Prostate gland (tissue), 2 donors: ENCODE measurements around the gene PSMG1. TPM values are rescaled to one million over a fixed set of nuclear protein-coding genes. Genes with fewer than 3 reads are reported as not detected.

Experiments
- DNase-seq: peaks from one replicate; pipeline ENCODE4 v3.0.0-alpha.2; 2019; ENCODE audit warnings: low spot score
- H3K27ac ChIP-seq, 2 donors: fragments of 200-600 bp; sonication (generic); 2 replicates each; pipeline ENCODE4 v1.5.1; 2017 to 2019
- H3K27me3 ChIP-seq: fragments of 200-600 bp; sonication (generic); replicated peaks from 2 replicates; pipeline ENCODE4 v1.5.1; 2019; ENCODE audit not compliant: insufficient read depth
- H3K36me3 ChIP-seq, 2 donors: fragments of 200-600 bp; sonication (generic); 1 replicate in 1 of 2; 2 replicates in 1 of 2; pipeline versions ENCODE4 v1.5.1 to v1.8.1; 2017 to 2019
- H3K4me1 ChIP-seq: fragments of 200-600 bp; sonication (generic); replicated peaks from 2 replicates; pipeline ENCODE4 v1.5.1; 2019
- H3K4me3 ChIP-seq, 2 donors: fragments of 200-600 bp; sonication (generic); 2 replicates each; pipeline ENCODE4 v1.5.1; 2017 to 2019
- H3K9me3 ChIP-seq: fragments of 200-600 bp; sonication (generic); 2 replicates; pipeline ENCODE4 v1.5.1; 2017
- CTCF ChIP-seq, 4 experiments: fragments of 200-600 bp in 2 of 4; fragments of 450-650 bp in 2 of 4; sonication (generic) in 2 of 4; IDR thresholded peaks; 1 replicate in 3 of 4; 2 replicates in 1 of 4; pipeline ENCODE4 v1.5.1; 2016 to 2019; ENCODE audit warnings: antibody characterized with exemption in 4 of 4, mild to moderate bottlenecking in 2 of 4, moderate library complexity in 2 of 4
- POLR2A ChIP-seq: fragments of 450-650 bp; IDR thresholded peaks from one replicate; pipeline ENCODE4 v1.6.1; 2016; ENCODE audit warnings: antibody characterized with exemption, mild to moderate bottlenecking
- POLR2AphosphoS5 ChIP-seq: sonication (generic); formaldehyde crosslinking; IDR thresholded peaks from one replicate; pipeline ENCODE4 v1.6.1; 2017; ENCODE audit warnings: antibody characterized with exemption
- WGBS: methylation state at CpG from one replicate; pipeline ENCODE4 v1.1.5; 2018; 5-methylcytosine and 5-hydroxymethylcytosine counted together
- intact Hi-C: fragments of 100-400 bp; cut with DNase I; formaldehyde crosslinking; loops from one replicate; pipeline ENCODE4 v1.14.2; 2022
- total RNA-seq, 2 donors: library from RNA; depleted of rRNA; stranded (reverse); fragments of >200 nt; gene quantifications; one replicate each; pipeline ENCODE4 v1.1.0, GENCODE V29; 2016

The PSMG1 gene
- 10 to 100 TPM; 16.7 to 37.1 TPM for total RNA-seq

DNA sequence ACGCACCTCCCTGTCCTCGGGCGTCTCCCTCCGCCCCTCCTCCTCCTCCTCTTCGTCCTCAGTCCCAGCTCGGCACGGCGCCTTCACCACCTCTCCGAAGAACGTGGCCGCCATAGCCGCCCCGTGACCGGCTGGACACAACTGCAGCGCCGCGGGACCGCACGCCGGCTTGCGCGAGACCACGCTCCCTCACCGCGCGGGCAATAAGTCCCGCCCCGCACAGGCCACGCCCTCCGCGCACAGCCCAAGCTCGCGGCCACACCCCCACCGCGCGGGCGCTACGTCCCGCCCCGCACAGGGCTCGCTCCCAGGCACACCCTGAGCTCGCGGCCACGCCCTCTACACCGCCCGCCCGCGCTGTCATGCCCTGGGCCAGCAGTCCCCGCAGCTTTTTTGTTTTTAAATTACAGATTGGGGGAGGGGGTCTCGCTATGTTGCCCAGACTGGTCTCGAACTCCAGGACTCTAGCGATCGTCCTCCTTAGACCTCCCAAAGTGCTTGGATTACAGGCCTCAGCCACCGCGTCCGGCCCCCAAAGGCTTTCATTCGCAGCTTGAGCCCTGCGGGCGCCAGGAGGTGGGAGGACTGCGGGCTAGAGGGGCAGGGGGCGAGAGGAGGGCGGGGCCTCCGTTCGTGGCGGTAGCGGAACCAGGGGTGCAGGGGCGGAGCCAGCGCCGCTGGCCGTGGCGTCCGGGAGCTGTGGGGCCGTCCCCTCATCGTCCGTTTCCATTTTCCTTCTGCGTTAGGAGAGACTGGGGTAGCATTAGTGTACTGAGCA is at the start of gene PSMG1:
TSS of gene PSMG1 (minus strand) at position 180 of the 778 bp plus-strand sequence. CDS start at position 114, 66 bp downstream.
- peak; percentile 89 for DNase-seq
- peak; percentile 81 for TF ChIP-seq POLR2A
- peak in 1 of 4 experiments; percentile 23 for TF ChIP-seq CTCF (IDR thresholded peaks at IDR 0.05)
- TF ChIP-seq POLR2AphosphoS5, result peak; percentile 66
- H3K9me3 ChIP-seq, result no peaks in the 10 kb centered on the region
- under 1% methylated on average over 68 of the region's 76 CpGs for WGBS
- H3K36me3 ChIP-seq, result no peaks in the 10 kb centered on the region
- peak within 1 kb of the TSS; percentile 86 to 91 for H3K27ac ChIP-seq
- peak within 1 kb of the TSS; percentile 61 to 76 for H3K4me3 ChIP-seq
- H3K27me3 ChIP-seq, result no peaks in the 10 kb centered on the region
- intact Hi-C loops, result loop anchor here (2.0 kb wide), 1 partner anchor 205 kb away; no protein-coding TSS in a partner anchor
- no peaks in the 10 kb centered on the region for H3K4me1 ChIP-seq

GRCh38 chr21:39232861-39233291 is 49.6 kb upstream of the PSMG1 start:
- no peak overlapping the region for H3K27ac ChIP-seq
- no peak overlapping the region for H3K4me3 ChIP-seq
- H3K27me3 ChIP-seq, result no peaks in the 10 kb centered on the region
- WGBS, result 65% methylated on average over 3 of the region's 3 CpGs
- peak; percentile 16 for DNase-seq
- intact Hi-C loops, result no loop called here
- peaks cover 0 to 11% of the 10 kb centered on the region in 2 donors for H3K36me3 ChIP-seq
- TF ChIP-seq CTCF (IDR thresholded peaks at IDR 0.05) (no peak), POLR2AphosphoS5 (peak; percentile 21)
- H3K9me3 ChIP-seq, result no peaks in the 10 kb centered on the region
- no peaks in the 10 kb centered on the region for H3K4me1 ChIP-seq

DNA sequence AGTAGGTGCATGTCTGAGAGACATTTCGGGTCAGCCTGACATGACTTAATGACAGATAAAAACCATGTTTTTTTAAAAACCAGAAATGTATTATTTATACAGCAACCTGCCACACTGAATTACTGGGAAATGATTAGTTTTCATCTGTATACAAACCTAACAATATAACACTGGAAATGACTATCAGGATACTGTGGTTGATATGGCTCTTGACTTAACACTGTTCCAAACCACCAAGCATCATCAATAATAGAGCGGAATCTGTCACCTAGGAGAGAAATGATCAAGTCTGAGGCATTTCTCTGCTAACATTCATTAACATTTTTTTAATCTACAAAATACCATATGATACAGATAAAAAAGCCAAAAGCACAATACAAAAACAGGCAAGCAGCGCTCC is 41.7 kb upstream of the PSMG1 start:
- 99% methylated on average over 3 of the region's 3 CpGs for WGBS
- TF ChIP-seq POLR2AphosphoS5 (no peak), POLR2A (no peak), CTCF (IDR thresholded peaks at IDR 0.05) (no peak)
- Histone ChIP-seq H3K27ac (no peak overlapping the region), H3K36me3 (no peaks in the 10 kb centered on the region), H3K9me3 (no peaks in the 10 kb centered on the region), H3K4me3 (no peak overlapping the region), H3K4me1 (no peaks in the 10 kb centered on the region), H3K27me3 (no peaks in the 10 kb centered on the region)
- intact Hi-C loops, result no loop called here
- no peak for DNase-seq

DNA sequence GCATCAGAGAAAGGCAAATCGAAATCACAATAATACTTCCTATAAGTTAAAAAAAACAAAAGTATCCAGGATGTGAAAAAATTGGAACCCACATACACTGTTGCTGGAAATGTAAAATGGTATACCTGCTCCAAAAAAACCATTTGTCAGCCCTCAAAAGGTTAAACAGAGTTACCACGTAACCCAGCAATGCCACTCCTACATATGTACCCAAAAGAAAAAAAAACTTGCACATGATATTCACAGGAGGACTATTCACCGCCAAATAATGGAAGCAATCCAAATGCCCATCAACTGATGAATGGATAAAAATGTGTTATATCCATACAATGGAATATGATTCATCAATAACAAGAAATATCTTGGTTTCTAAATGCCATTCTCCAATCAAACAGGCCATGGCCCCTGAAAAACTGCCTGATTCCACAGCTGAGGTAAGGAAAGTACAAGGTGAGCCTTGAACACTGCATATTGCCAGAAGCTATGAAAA is 38.8 kb upstream of the PSMG1 start:
- H3K9me3 ChIP-seq, result no peaks in the 10 kb centered on the region
- no peaks in the 10 kb centered on the region for H3K27me3 ChIP-seq
- H3K4me1 ChIP-seq, result no peaks in the 10 kb centered on the region
- no peak overlapping the region for H3K4me3 ChIP-seq
- H3K36me3 ChIP-seq, result no peaks in the 10 kb centered on the region
- DNase-seq, result no peak
- WGBS, result 83% methylated on average over 3 of the region's 3 CpGs
- no peak overlapping the region for H3K27ac ChIP-seq
- TF ChIP-seq POLR2AphosphoS5 (no peak), POLR2A (no peak), CTCF (IDR thresholded peaks at IDR 0.05) (no peak)
- intact Hi-C loops, result no loop called here
